ENCODE measurements around the gene RIT2.

The RIT2 gene

DNA sequence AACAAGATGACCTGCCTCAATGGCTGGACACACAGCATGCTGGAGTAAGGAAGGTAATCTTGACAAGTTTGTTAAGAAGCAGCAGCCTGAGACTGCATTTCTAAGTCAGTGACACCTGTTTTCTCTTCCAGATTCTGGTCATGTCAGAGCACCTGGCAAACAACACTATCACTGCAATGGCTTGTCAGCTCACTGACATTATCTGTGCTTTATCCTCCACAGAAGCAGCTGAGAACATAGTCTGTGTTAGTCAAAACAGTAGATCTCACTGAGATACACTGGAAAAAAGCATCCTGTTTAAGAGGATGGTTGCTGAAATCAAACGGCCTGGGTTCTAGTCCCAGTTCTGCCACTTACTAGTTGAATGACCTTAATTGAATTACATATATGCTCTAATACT is 355.2 kb downstream of the RIT2 start:
- POLR2A ChIA-PET = no interaction called here
- H3K36me3 ChIP-seq (ENCODE audit: control insufficient read depth in 2 of 2, insufficient read depth in 1 of 2, low read length in 2 of 2) = no peaks in the 10 kb centered on the region
- H3K4me1 ChIP-seq (ENCODE audit: control insufficient read depth, insufficient read depth, low read length) = peaks cover 5% of the 10 kb centered on the region
- H3K27ac ChIP-seq (ENCODE audit: extremely low read depth, low read depth, low read length) = no peak overlapping the region
- no peak overlapping the region for H3K4me3 ChIP-seq (ENCODE audit: low read depth, low read length)
- TF ChIP-seq MYNN (tag by site-specific recombination; IDR thresholded peaks at IDR 0.05; ENCODE audit: borderline replicate concordance) (no peak), ZNF391 (tag by site-specific recombination; IDR thresholded peaks at IDR 0.05; ENCODE audit: borderline replicate concordance, low read depth) (no peak)
- no peaks in the 10 kb centered on the region for H3K9me3 ChIP-seq (ENCODE audit: control insufficient read depth, insufficient read depth, low read depth, low read length)
- CTCF ChIA-PET = no interaction called here

DNA sequence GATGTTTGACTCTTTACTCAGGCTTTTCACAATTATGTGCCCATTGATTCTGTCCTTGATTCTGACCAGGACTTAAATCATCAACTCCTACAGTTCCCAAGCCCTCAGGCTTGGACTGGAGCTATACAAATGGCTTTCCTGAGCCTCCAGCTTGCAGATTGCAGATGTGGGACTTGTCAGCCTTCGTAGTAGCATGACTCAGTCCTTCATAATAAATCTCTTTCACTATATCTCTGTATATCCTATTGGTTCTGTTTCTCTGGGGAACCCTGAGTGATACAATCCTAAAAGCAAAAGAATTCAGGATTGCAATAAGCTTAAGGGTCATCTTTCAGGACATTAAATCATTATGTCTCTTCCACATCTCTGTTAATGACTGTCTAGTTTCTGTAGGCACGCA is 356.6 kb downstream of the RIT2 start:
- H3K9me3 ChIP-seq (ENCODE audit: control insufficient read depth, insufficient read depth, low read depth, low read length) = no peaks in the 10 kb centered on the region
- H3K27ac ChIP-seq (ENCODE audit: extremely low read depth, low read depth, low read length) = no peak overlapping the region
- TF ChIP-seq TSHZ1 (tag by site-specific recombination; IDR thresholded peaks at IDR 0.05; ENCODE audit: borderline replicate concordance) = no peak
- no peak for TF ChIP-seq KLF9 (tag by site-specific recombination; IDR thresholded peaks at IDR 0.05; ENCODE audit: low read depth)
- no peak for TF ChIP-seq ZNF24 (tag by site-specific recombination; IDR thresholded peaks at IDR 0.05)
- ChIA-PET POLR2A (no interaction called here), CTCF (no interaction called here)
- no peaks in the 10 kb centered on the region for H3K36me3 ChIP-seq (ENCODE audit: control insufficient read depth in 2 of 2, insufficient read depth in 1 of 2, low read length in 2 of 2)
- H3K4me3 ChIP-seq (ENCODE audit: low read depth, low read length) = no peak overlapping the region
- 0 out of 2 replicates have a peak, but pooled peaks cover 2% of the 10 kb centered on the region for H3K4me1 ChIP-seq (ENCODE audit: control insufficient read depth, insufficient read depth, low read length)

GRCh38 chr18:42756214-42756613 is 359.3 kb downstream of the RIT2 start:
- Histone ChIP-seq H3K4me3 (ENCODE audit: low read depth, low read length) (no peak overlapping the region), H3K9me3 (ENCODE audit: control insufficient read depth, insufficient read depth, low read depth, low read length) (no peaks in the 10 kb centered on the region), H3K36me3 (ENCODE audit: control insufficient read depth in 2 of 2, insufficient read depth in 1 of 2, low read length in 2 of 2) (no peaks in the 10 kb centered on the region), H3K27ac (ENCODE audit: extremely low read depth, low read depth, low read length) (no peak overlapping the region), H3K4me1 (ENCODE audit: control insufficient read depth, insufficient read depth, low read length) (0 out of 2 replicates have a peak, but pooled peaks cover 2% of the 10 kb centered on the region)
- TF ChIP-seq MYNN (tag by site-specific recombination; IDR thresholded peaks at IDR 0.05; ENCODE audit: borderline replicate concordance) = no peak
- CTCF ChIA-PET = interaction anchor here (0.6 kb wide), 1 partner anchor 487 kb away, joined by 3 read pairs; no protein-coding TSS in a partner anchor
- POLR2A ChIA-PET = no interaction called here

DNA sequence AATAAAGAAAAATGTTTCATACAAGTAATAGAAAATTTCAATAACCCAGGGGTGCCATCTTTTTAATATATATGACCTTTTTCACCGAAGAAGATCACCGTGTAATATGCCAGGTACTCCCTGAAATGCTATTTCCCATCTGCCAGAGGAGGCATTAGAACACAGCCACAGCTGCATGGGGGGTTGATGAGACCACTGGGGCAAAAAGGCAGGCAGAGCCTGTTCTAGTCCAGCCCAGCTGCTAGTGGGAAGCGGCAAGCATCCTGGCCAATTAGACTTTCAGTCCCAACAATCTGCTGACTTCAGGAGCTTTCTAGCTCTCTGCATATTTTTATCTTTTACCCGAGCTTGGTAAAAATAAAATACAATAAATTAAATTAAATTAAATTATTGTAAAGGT is 362.6 kb downstream of the RIT2 start:
- ChIA-PET POLR2A (no interaction called here), CTCF (interaction anchor here (0.5 to 1.2 kb wide), 2 partner anchors 23 to 157 kb away, joined by 4 read pairs; no protein-coding TSS in a partner anchor)
- H3K36me3 ChIP-seq (ENCODE audit: control insufficient read depth in 2 of 2, insufficient read depth in 1 of 2, low read length in 2 of 2) = no peaks in the 10 kb centered on the region
- no peaks in the 10 kb centered on the region for H3K9me3 ChIP-seq (ENCODE audit: control insufficient read depth, insufficient read depth, low read depth, low read length)
- no peak overlapping the region for H3K27ac ChIP-seq (ENCODE audit: extremely low read depth, low read depth, low read length)
- TF ChIP-seq, protein P1, sequence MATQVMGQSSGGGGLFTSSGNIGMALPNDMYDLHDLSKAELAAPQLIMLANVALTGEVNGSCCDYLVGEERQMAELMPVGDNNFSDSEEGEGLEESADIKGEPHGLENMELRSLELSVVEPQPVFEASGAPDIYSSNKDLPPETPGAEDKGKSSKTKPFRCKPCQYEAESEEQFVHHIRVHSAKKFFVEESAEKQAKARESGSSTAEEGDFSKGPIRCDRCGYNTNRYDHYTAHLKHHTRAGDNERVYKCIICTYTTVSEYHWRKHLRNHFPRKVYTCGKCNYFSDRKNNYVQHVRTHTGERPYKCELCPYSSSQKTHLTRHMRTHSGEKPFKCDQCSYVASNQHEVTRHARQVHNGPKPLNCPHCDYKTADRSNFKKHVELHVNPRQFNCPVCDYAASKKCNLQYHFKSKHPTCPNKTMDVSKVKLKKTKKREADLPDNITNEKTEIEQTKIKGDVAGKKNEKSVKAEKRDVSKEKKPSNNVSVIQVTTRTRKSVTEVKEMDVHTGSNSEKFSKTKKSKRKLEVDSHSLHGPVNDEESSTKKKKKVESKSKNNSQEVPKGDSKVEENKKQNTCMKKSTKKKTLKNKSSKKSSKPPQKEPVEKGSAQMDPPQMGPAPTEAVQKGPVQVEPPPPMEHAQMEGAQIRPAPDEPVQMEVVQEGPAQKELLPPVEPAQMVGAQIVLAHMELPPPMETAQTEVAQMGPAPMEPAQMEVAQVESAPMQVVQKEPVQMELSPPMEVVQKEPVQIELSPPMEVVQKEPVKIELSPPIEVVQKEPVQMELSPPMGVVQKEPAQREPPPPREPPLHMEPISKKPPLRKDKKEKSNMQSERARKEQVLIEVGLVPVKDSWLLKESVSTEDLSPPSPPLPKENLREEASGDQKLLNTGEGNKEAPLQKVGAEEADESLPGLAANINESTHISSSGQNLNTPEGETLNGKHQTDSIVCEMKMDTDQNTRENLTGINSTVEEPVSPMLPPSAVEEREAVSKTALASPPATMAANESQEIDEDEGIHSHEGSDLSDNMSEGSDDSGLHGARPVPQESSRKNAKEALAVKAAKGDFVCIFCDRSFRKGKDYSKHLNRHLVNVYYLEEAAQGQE (tag by site-specific recombination; IDR thresholded peaks at IDR 0.05) = no peak
- TF ChIP-seq, protein P2, sequence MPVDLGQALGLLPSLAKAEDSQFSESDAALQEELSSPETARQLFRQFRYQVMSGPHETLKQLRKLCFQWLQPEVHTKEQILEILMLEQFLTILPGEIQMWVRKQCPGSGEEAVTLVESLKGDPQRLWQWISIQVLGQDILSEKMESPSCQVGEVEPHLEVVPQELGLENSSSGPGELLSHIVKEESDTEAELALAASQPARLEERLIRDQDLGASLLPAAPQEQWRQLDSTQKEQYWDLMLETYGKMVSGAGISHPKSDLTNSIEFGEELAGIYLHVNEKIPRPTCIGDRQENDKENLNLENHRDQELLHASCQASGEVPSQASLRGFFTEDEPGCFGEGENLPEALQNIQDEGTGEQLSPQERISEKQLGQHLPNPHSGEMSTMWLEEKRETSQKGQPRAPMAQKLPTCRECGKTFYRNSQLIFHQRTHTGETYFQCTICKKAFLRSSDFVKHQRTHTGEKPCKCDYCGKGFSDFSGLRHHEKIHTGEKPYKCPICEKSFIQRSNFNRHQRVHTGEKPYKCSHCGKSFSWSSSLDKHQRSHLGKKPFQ (tag by site-specific recombination; IDR thresholded peaks at IDR 0.05) = no peak
- no peak for TF ChIP-seq ZNF776 (tag by site-specific recombination; IDR thresholded peaks at IDR 0.05; ENCODE audit: borderline replicate concordance)
- no peak for TF ChIP-seq ZXDB (tag by site-specific recombination; IDR thresholded peaks at IDR 0.05)
- H3K4me3 ChIP-seq (ENCODE audit: low read depth, low read length) = no peak overlapping the region
- H3K4me1 ChIP-seq (ENCODE audit: control insufficient read depth, insufficient read depth, low read length) = 0 out of 2 replicates have a peak, but pooled peaks cover 2% of the 10 kb centered on the region
